ENCODE results near the gene KLK1. TPM values are rescaled to one million over a fixed set of nuclear protein-coding genes. Genes with fewer than 3 reads are reported as not detected.
A peak's percentile ranks its signal among the peaks of the same experiment; 100 is the strongest.

The KLK1 gene
- total RNA-seq, 1 donor = not detected

GRCh38 chr19:50858886-50859285 is 35.3 kb upstream of the KLK1 start:
- Histone ChIP-seq H3K27ac (ENCODE audit: low read depth, low read length) (no peak overlapping the region), H3K79me2 (ENCODE audit: insufficient read depth, low read length) (no peaks in the 10 kb centered on the region), H3K36me3 (ENCODE audit: insufficient read depth, low read length) (no peaks in the 10 kb centered on the region), H3K27me3 (ENCODE audit: insufficient read depth, low read length) (peaks cover 3% of the 10 kb centered on the region), H3K4me3 (ENCODE audit: insufficient read depth, low read length) (no peak overlapping the region), H4K20me1 (ENCODE audit: insufficient read depth, low read length) (no peaks in the 10 kb centered on the region), H3K9me3 (ENCODE audit: low read depth, low read length) (no peaks in the 10 kb centered on the region), H3K4me2 (ENCODE audit: insufficient read depth, low read length) (no peak overlapping the region), H2AFZ (ENCODE audit: low read length) (no peak overlapping the region), H3K4me1 (ENCODE audit: insufficient read depth, low read length) (no peaks in the 10 kb centered on the region)
- TF ChIP-seq CTCF (IDR thresholded peaks at IDR 0.05; ENCODE audit: extremely low read depth, low read depth, low read length) = no peak
- no peak for DNase-seq (ENCODE audit: insufficient read length, low spot score, missing footprints)

- Histone ChIP-seq H3K9me3 (ENCODE audit: low read depth, low read length) (no peaks in the 10 kb centered on the region), H3K4me3 (ENCODE audit: insufficient read depth, low read length) (no peak overlapping the region), H3K79me2 (ENCODE audit: insufficient read depth, low read length) (no peaks in the 10 kb centered on the region), H2AFZ (ENCODE audit: low read length) (no peak overlapping the region), H3K4me1 (ENCODE audit: insufficient read depth, low read length) (no peaks in the 10 kb centered on the region), H3K27ac (ENCODE audit: low read depth, low read length) (no peak overlapping the region), H4K20me1 (ENCODE audit: insufficient read depth, low read length) (no peaks in the 10 kb centered on the region), H3K4me2 (ENCODE audit: insufficient read depth, low read length) (no peak overlapping the region), H3K27me3 (ENCODE audit: insufficient read depth, low read length) (peaks cover 5% of the 10 kb centered on the region), H3K36me3 (ENCODE audit: insufficient read depth, low read length) (no peaks in the 10 kb centered on the region)
- DNase-seq (ENCODE audit: insufficient read length, low spot score, missing footprints) = no peak
- TF ChIP-seq CTCF (IDR thresholded peaks at IDR 0.05; ENCODE audit: extremely low read depth, low read depth, low read length) = no peak
Measured at GRCh38 chr19:50857366-50857765, 33.8 kb upstream of the KLK1 start.

- peak; percentile 17 for DNase-seq (ENCODE audit: insufficient read length, low spot score, missing footprints)
- H2AFZ ChIP-seq (ENCODE audit: low read length) = no peak within 1 kb of the TSS
- peaks cover 2% of the 10 kb centered on the region for H3K27me3 ChIP-seq (ENCODE audit: insufficient read depth, low read length)
- H4K20me1 ChIP-seq (ENCODE audit: insufficient read depth, low read length) = no peaks in the 10 kb centered on the region
- no peak within 1 kb of the TSS for H3K4me3 ChIP-seq (ENCODE audit: insufficient read depth, low read length)
- H3K4me1 ChIP-seq (ENCODE audit: insufficient read depth, low read length) = no peaks in the 10 kb centered on the region
- H3K36me3 ChIP-seq (ENCODE audit: insufficient read depth, low read length) = no peaks in the 10 kb centered on the region
- no peaks in the 10 kb centered on the region for H3K9me3 ChIP-seq (ENCODE audit: low read depth, low read length)
- H3K79me2 ChIP-seq (ENCODE audit: insufficient read depth, low read length) = no peaks in the 10 kb centered on the region
- no peak within 1 kb of the TSS for H3K27ac ChIP-seq (ENCODE audit: low read depth, low read length)
- TF ChIP-seq CTCF (IDR thresholded peaks at IDR 0.05; ENCODE audit: extremely low read depth, low read depth, low read length) = no peak
- H3K4me2 ChIP-seq (ENCODE audit: insufficient read depth, low read length) = no peak within 1 kb of the TSS
Measured at GRCh38 chr19:50854636-50855410, 31.2 kb upstream of the KLK1 start, which contains the start of gene KLK3. Gene KLK3, plus strand, starts transcription at chr19:50854915. Its CDS starts 41 bp downstream, at chr19:50854956.

GRCh38 chr19:50851620-50852019 is 28.0 kb upstream of the KLK1 start:
- Histone ChIP-seq H3K36me3 (ENCODE audit: insufficient read depth, low read length) (no peaks in the 10 kb centered on the region), H3K79me2 (ENCODE audit: insufficient read depth, low read length) (no peaks in the 10 kb centered on the region), H3K27me3 (ENCODE audit: insufficient read depth, low read length) (peaks cover 2% of the 10 kb centered on the region), H3K4me2 (ENCODE audit: insufficient read depth, low read length) (no peak overlapping the region), H2AFZ (ENCODE audit: low read length) (no peak overlapping the region), H3K27ac (ENCODE audit: low read depth, low read length) (no peak overlapping the region), H3K4me1 (ENCODE audit: insufficient read depth, low read length) (no peaks in the 10 kb centered on the region), H3K4me3 (ENCODE audit: insufficient read depth, low read length) (no peak overlapping the region), H4K20me1 (ENCODE audit: insufficient read depth, low read length) (no peaks in the 10 kb centered on the region), H3K9me3 (ENCODE audit: low read depth, low read length) (no peaks in the 10 kb centered on the region)
- no peak for DNase-seq (ENCODE audit: insufficient read length, low spot score, missing footprints)
- no peak for TF ChIP-seq CTCF (IDR thresholded peaks at IDR 0.05; ENCODE audit: extremely low read depth, low read depth, low read length)
